Osteoblast (primary cell): Measurements from ENCODE around the gene ZNF106. TPM values are rescaled to one million over a fixed set of nuclear protein-coding genes. Genes with fewer than 3 reads are reported as not detected.

Source experiments
- DNase-seq: peaks from one replicate; pipeline ENCODE4 v3.0.0; 2011; ENCODE audit warnings: low spot score, mixed read lengths; ENCODE audit not compliant: insufficient read length; ENCODE audit errors: missing footprints
- H2AFZ ChIP-seq: 2 replicates; pipeline ENCODE4 v1.6.0; 2011; ENCODE audit warnings: mild to moderate bottlenecking, low read length
- H3K27ac ChIP-seq: 2 replicates; pipeline ENCODE4 v1.5.1; 2011; ENCODE audit warnings: mild to moderate bottlenecking, low read depth, low read length, moderate library complexity
- H3K27me3 ChIP-seq: 2 replicates; pipeline ENCODE4 v1.6.0; 2012; ENCODE audit warnings: mild to moderate bottlenecking, control low read depth, inconsistent platforms, low read length, moderate library complexity; ENCODE audit not compliant: insufficient read depth
- H3K36me3 ChIP-seq: 2 replicates; pipeline ENCODE4 v1.5.1; 2011; ENCODE audit warnings: mild to moderate bottlenecking, low read length, control low read depth, moderate library complexity; ENCODE audit not compliant: insufficient read depth
- H3K4me1 ChIP-seq: 2 replicates; pipeline ENCODE4 v1.5.1; 2011; ENCODE audit warnings: mild to moderate bottlenecking, low read length, control low read depth, moderate library complexity; ENCODE audit not compliant: insufficient read depth
- H3K4me2 ChIP-seq: 2 replicates; pipeline ENCODE4 v1.6.0; 2011; ENCODE audit warnings: mild to moderate bottlenecking, low read length; ENCODE audit not compliant: insufficient read depth
- H3K4me3 ChIP-seq: fragments of 200-600 bp; sonication (generic); 3 replicates; pipeline ENCODE4 v1.5.1; 2012; ENCODE audit warnings: mild to moderate bottlenecking, low read length, inconsistent platforms; ENCODE audit not compliant: insufficient read depth
- H3K79me2 ChIP-seq: 2 replicates; pipeline ENCODE4 v1.6.0; 2012; ENCODE audit warnings: mild to moderate bottlenecking, low read length, control low read depth, inconsistent platforms; ENCODE audit not compliant: insufficient read depth
- H3K9me3 ChIP-seq: 2 replicates; pipeline ENCODE4 v1.5.1; 2011; ENCODE audit warnings: low read depth, low read length, control low read depth
- H4K20me1 ChIP-seq: 2 replicates; pipeline ENCODE4 v1.6.0; 2012; ENCODE audit warnings: mild to moderate bottlenecking, low read length, control low read depth; ENCODE audit not compliant: insufficient read depth
- CTCF ChIP-seq: IDR thresholded peaks from 2 replicates; pipeline ENCODE4 v1.5.1; 2011; ENCODE audit warnings: mild to moderate bottlenecking, low read depth, low read length, moderate library complexity; ENCODE audit errors: extremely low read depth
- total RNA-seq: library from RNA; depleted of rRNA; stranded (reverse); fragments of >200 nt; gene quantifications from 2 replicates; pipeline ENCODE4 v1.2.3, GENCODE V29; 2012

The ZNF106 gene
- total RNA-seq, 1 donor = 89.0 TPM

- peak overlapping the region; percentile 62 for H3K4me3 ChIP-seq
- H3K9me3 ChIP-seq = no peaks in the 10 kb centered on the region
- H3K36me3 ChIP-seq = peaks cover 7% of the 10 kb centered on the region
- H4K20me1 ChIP-seq = no peaks in the 10 kb centered on the region
- peaks cover 27% of the 10 kb centered on the region for H3K79me2 ChIP-seq
- peak overlapping the region; percentile 99 for H3K27ac ChIP-seq
- H3K4me1 ChIP-seq = peaks cover 30% of the 10 kb centered on the region
- peak overlapping the region; percentile 94 for H3K4me2 ChIP-seq
- no peak for DNase-seq
- H3K27me3 ChIP-seq = no peaks in the 10 kb centered on the region
- TF ChIP-seq CTCF = no peak
- no peak overlapping the region for H2AFZ ChIP-seq
These were observed 34.4 kb downstream of the ZNF106 start for GRCh38 chr15:42456531-42456930.

- DNase-seq = no peak
- peaks cover 30% of the 10 kb centered on the region for H3K4me1 ChIP-seq
- H3K9me3 ChIP-seq = no peaks in the 10 kb centered on the region
- no peak overlapping the region for H3K4me3 ChIP-seq
- no peak for TF ChIP-seq CTCF
- peaks cover 29% of the 10 kb centered on the region for H3K36me3 ChIP-seq
- peaks cover 24% of the 10 kb centered on the region for H3K79me2 ChIP-seq
- H3K27me3 ChIP-seq = no peaks in the 10 kb centered on the region
- no peak overlapping the region for H2AFZ ChIP-seq
- H3K27ac ChIP-seq = no peak overlapping the region
- H3K4me2 ChIP-seq = no peak overlapping the region
- no peaks in the 10 kb centered on the region for H4K20me1 ChIP-seq
These were observed 37.1 kb downstream of the ZNF106 start for GRCh38 chr15:42453826-42454225.

- H3K4me3 ChIP-seq = no peak overlapping the region
- peaks cover 27% of the 10 kb centered on the region for H3K79me2 ChIP-seq
- H3K36me3 ChIP-seq = peaks cover 56% of the 10 kb centered on the region
- H3K9me3 ChIP-seq = no peaks in the 10 kb centered on the region
- no peak overlapping the region for H3K4me2 ChIP-seq
- no peak overlapping the region for H2AFZ ChIP-seq
- no peak for DNase-seq
- no peak overlapping the region for H3K27ac ChIP-seq
- H3K27me3 ChIP-seq = no peaks in the 10 kb centered on the region
- no peaks in the 10 kb centered on the region for H3K4me1 ChIP-seq
- TF ChIP-seq CTCF = no peak
- H4K20me1 ChIP-seq = no peaks in the 10 kb centered on the region
These were observed 40.5 kb downstream of the ZNF106 start for GRCh38 chr15:42450425-42450790.

- no peak overlapping the region for H3K4me3 ChIP-seq
- no peaks in the 10 kb centered on the region for H4K20me1 ChIP-seq
- no peak for DNase-seq
- no peaks in the 10 kb centered on the region for H3K9me3 ChIP-seq
- no peak for TF ChIP-seq CTCF
- H3K4me2 ChIP-seq = no peak overlapping the region
- H3K36me3 ChIP-seq = peaks cover 56% of the 10 kb centered on the region
- H3K27me3 ChIP-seq = no peaks in the 10 kb centered on the region
- no peak overlapping the region for H3K27ac ChIP-seq
- no peak overlapping the region for H2AFZ ChIP-seq
- H3K79me2 ChIP-seq = peaks cover 25% of the 10 kb centered on the region
- no peaks in the 10 kb centered on the region for H3K4me1 ChIP-seq
These were observed 41.0 kb downstream of the ZNF106 start for GRCh38 chr15:42449770-42450424.
